ENCODE results near the gene NRP2. TPM values are rescaled to one million over a fixed set of nuclear protein-coding genes. Genes with fewer than 3 reads are reported as not detected.

The NRP2 gene
- total and polyA plus RNA-seq, 2 donors (not counting 1 experiment from before 2014, with no cell fraction given), result 16.6 to 28.7 TPM

DNA sequence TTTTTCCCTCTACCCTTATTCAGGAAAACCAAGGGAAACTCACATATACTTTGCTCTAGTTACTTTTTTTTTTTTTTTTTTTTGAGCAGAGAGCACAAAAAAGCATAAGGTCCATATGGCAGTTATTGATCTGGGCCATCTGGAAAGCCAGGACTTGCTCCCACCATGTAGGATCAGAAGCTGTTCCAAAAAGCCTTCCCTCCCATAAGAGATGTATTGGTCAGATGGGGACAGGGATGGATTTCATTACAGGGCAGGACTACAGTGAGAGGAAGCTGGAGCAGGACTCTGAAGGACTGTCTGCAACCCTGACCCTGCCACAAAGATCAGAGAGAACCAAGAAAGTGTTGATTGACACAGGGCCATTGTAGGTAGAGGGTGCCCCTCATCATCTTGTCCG, 57.3 kb downstream of the NRP2 start:
- TF ChIP-seq EZH2 (IDR thresholded peaks at IDR 0.05; ENCODE audit: low read length, missing control alignments) (no peak), CTCF (conservative IDR thresholded peaks at IDR 0.05 in 1 of 2, IDR thresholded peaks at IDR 0.05 in 1 of 2; ENCODE audit: low read depth in 1 of 2, low read length in 2 of 2) (no peak)
- Histone ChIP-seq H2AFZ (ENCODE audit: low read length) (no peak overlapping the region), H3K9me3 (ENCODE audit: control insufficient read depth, insufficient read depth, low read depth, low read length) (no peaks in the 10 kb centered on the region), H4K20me1 (ENCODE audit: control insufficient read depth, extremely low read depth, insufficient read depth, low read length) (no peaks in the 10 kb centered on the region), H3K4me1 (ENCODE audit: control insufficient read depth, extremely low read depth, insufficient read depth, low read length) (peaks cover 3% of the 10 kb centered on the region), H3K4me3 (replicated peaks in 1 of 4; ENCODE audit: control extremely low read depth in 1 of 4, insufficient read depth in 1 of 4, low read depth in 3 of 4, low read length in 4 of 4) (no peak overlapping the region), H3K27me3 (ENCODE audit: control insufficient read depth, insufficient read depth, low read length) (no peaks in the 10 kb centered on the region), H3K4me2 (ENCODE audit: extremely low read depth, insufficient read depth, low read length) (no peak overlapping the region), H3K79me2 (ENCODE audit: control insufficient read depth, insufficient read depth, low read length) (no peaks in the 10 kb centered on the region), H3K27ac (ENCODE audit: insufficient read depth, low read length) (no peak overlapping the region), H3K36me3 (ENCODE audit: control insufficient read depth, insufficient read depth, low read length) (no peaks in the 10 kb centered on the region), H3K9ac (ENCODE audit: insufficient read depth, low read length) (no peak overlapping the region)
- no peak for DNase-seq (ENCODE audit: low read depth in 2 of 2)

- Histone ChIP-seq H3K27ac (ENCODE audit: insufficient read depth, low read length) (no peak overlapping the region), H4K20me1 (ENCODE audit: control insufficient read depth, extremely low read depth, insufficient read depth, low read length) (no peaks in the 10 kb centered on the region), H2AFZ (ENCODE audit: low read length) (no peak overlapping the region), H3K4me1 (ENCODE audit: control insufficient read depth, extremely low read depth, insufficient read depth, low read length) (no peaks in the 10 kb centered on the region), H3K9ac (ENCODE audit: insufficient read depth, low read length) (no peak overlapping the region), H3K36me3 (ENCODE audit: control insufficient read depth, insufficient read depth, low read length) (no peaks in the 10 kb centered on the region), H3K27me3 (ENCODE audit: control insufficient read depth, insufficient read depth, low read length) (no peaks in the 10 kb centered on the region), H3K79me2 (ENCODE audit: control insufficient read depth, insufficient read depth, low read length) (no peaks in the 10 kb centered on the region), H3K4me2 (ENCODE audit: extremely low read depth, insufficient read depth, low read length) (no peak overlapping the region), H3K4me3 (replicated peaks in 1 of 4; ENCODE audit: control extremely low read depth in 1 of 4, insufficient read depth in 1 of 4, low read depth in 3 of 4, low read length in 4 of 4) (no peak overlapping the region), H3K9me3 (ENCODE audit: control insufficient read depth, insufficient read depth, low read depth, low read length) (no peaks in the 10 kb centered on the region)
- no peak for TF ChIP-seq EZH2 (IDR thresholded peaks at IDR 0.05; ENCODE audit: low read length, missing control alignments)
- TF ChIP-seq CTCF (conservative IDR thresholded peaks at IDR 0.05 in 1 of 2, IDR thresholded peaks at IDR 0.05 in 1 of 2; ENCODE audit: low read depth in 1 of 2, low read length in 2 of 2), result no peak
- no peak for DNase-seq (ENCODE audit: low read depth in 2 of 2)
These were observed 58.1 kb downstream of the NRP2 start for GRCh38 chr2:205740381-205740780.

DNA sequence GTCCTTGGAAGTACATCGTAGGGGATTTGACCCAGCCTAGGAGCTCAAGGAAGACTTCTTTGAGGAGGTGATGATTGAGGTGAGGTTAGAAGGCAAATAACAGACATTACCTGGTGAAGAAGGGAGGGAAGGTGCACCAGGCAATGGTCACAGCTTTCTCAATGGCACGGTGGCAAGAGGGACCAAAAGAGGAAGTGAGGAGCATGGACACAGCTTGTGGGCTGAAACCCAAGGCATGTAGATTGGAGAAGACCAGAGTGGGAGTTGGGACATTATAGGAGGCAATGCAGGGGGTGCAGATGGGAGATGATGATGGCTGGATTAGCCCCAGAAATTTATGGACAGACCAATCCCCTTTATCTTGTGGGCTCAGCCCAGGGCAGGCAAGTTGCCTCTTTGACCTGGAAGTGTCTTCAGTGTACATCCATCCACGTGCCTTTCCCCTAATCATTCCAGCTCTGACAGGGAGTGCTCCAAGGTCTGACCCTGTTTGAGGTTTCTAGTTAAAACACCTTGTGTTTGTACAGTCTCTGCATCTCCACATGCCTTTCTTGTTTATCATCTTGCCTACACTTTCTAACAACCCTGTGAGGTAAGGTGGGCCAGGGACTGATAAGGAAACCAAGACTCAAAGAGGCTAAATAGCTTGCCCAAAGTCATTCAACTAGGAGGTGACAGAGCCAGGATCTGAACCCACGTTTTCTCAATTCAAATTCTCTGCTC, 59.1 kb downstream of the NRP2 start:
- no peak for TF ChIP-seq EZH2 (IDR thresholded peaks at IDR 0.05; ENCODE audit: low read length, missing control alignments)
- TF ChIP-seq CTCF (conservative IDR thresholded peaks at IDR 0.05 in 1 of 2, IDR thresholded peaks at IDR 0.05 in 1 of 2; ENCODE audit: low read depth in 1 of 2, low read length in 2 of 2), result no peak
- no peaks in the 10 kb centered on the region for H3K36me3 ChIP-seq (ENCODE audit: control insufficient read depth, insufficient read depth, low read length)
- DNase-seq (ENCODE audit: low read depth in 2 of 2), result no peak
- no peaks in the 10 kb centered on the region for H3K4me1 ChIP-seq (ENCODE audit: control insufficient read depth, extremely low read depth, insufficient read depth, low read length)
- H3K4me2 ChIP-seq (ENCODE audit: extremely low read depth, insufficient read depth, low read length), result no peak overlapping the region
- H2AFZ ChIP-seq (ENCODE audit: low read length), result no peak overlapping the region
- H3K4me3 ChIP-seq (replicated peaks in 1 of 4; ENCODE audit: control extremely low read depth in 1 of 4, insufficient read depth in 1 of 4, low read depth in 3 of 4, low read length in 4 of 4), result no peak overlapping the region
- H3K27me3 ChIP-seq (ENCODE audit: control insufficient read depth, insufficient read depth, low read length), result no peaks in the 10 kb centered on the region
- H3K79me2 ChIP-seq (ENCODE audit: control insufficient read depth, insufficient read depth, low read length), result no peaks in the 10 kb centered on the region
- no peak overlapping the region for H3K9ac ChIP-seq (ENCODE audit: insufficient read depth, low read length)
- no peaks in the 10 kb centered on the region for H4K20me1 ChIP-seq (ENCODE audit: control insufficient read depth, extremely low read depth, insufficient read depth, low read length)
- no peaks in the 10 kb centered on the region for H3K9me3 ChIP-seq (ENCODE audit: control insufficient read depth, insufficient read depth, low read depth, low read length)
- H3K27ac ChIP-seq (ENCODE audit: insufficient read depth, low read length), result no peak overlapping the region

All from fibroblast of lung (primary cell).